PC-3 (cell line): ENCODE data around the gene UBAC1. TPM values are rescaled to one million over a fixed set of nuclear protein-coding genes. Genes with fewer than 3 reads are reported as not detected.

ENCODE experiments used
- ATAC-seq: fragments of 200-7000 bp; cut with Tn5 transposase; 2 replicates; pipeline ENCODE4 v1.9.1; 2020; ENCODE audit warnings: mild to moderate bottlenecking, moderate library complexity
- BruUV-seq: library from RNA; stranded (reverse); fragments of 400-500 nt; replicated peaks from 2 replicates; lab custom pipeline; 2021; lab: Mats Ljungman, UMichigan
- CTCF ChIA-PET: fragments of 300-600 bp; sonication (Branson Sonifier 250); formaldehyde crosslinking; loops from one replicate; lab custom pipeline; 2022; ENCODE audit warnings: antibody characterized with exemption; lab: Charles Lee
- POLR2A ChIA-PET: fragments of 300-600 bp; sonication (Branson Sonifier 250); formaldehyde crosslinking; loops from one replicate; lab custom pipeline; 2022; ENCODE audit warnings: antibody characterized with exemption; ENCODE audit not compliant: unreplicated experiment; lab: Charles Lee
- DNase-seq: peaks from one replicate; pipeline ENCODE4 v3.0.0-alpha.2; 2015
- H2AFZ ChIP-seq: fragments of 300-600 bp; sonication (generic); 2 replicates; pipeline ENCODE4 v1.6.0; 2016; ENCODE audit warnings: antibody characterized with exemption, low read length
- H3F3A ChIP-seq: fragments of 300-600 bp; sonication (generic); one replicate; pipeline ENCODE4 v1.6.0; 2017; ENCODE audit warnings: antibody characterized with exemption, low read length, control low read depth, mild to moderate bottlenecking; ENCODE audit not compliant: unreplicated experiment
- H3K27ac ChIP-seq: fragments of 300-600 bp; sonication (generic); 2 replicates; pipeline ENCODE4 v1.5.1; 2016; ENCODE audit warnings: mild to moderate bottlenecking, low read length
- H3K27me3 ChIP-seq: fragments of 300-600 bp; sonication (generic); 2 replicates; pipeline ENCODE4 v1.6.1; 2016; ENCODE audit warnings: low read length, mixed read lengths
- H3K36me3 ChIP-seq: fragments of 300-600 bp; sonication (generic); 2 replicates; pipeline ENCODE4 v1.6.1; 2016; ENCODE audit warnings: low read depth, mixed run types, low read length, mixed read lengths
- H3K4me1 ChIP-seq: fragments of 300-600 bp; sonication (generic); 2 replicates; pipeline ENCODE4 v1.5.1; 2016; ENCODE audit warnings: low read length; ENCODE audit not compliant: insufficient read depth
- H3K4me2 ChIP-seq: fragments of 300-600 bp; sonication (generic); 2 replicates; pipeline ENCODE4 v1.6.0; 2016; ENCODE audit warnings: low read length
- H3K4me3 ChIP-seq: fragments of 300-600 bp; sonication (generic); 2 replicates; pipeline ENCODE4 v1.5.1; 2016; ENCODE audit warnings: mild to moderate bottlenecking, low read length, mixed read lengths
- H3K79me2 ChIP-seq: fragments of 300-600 bp; sonication (generic); 2 replicates; pipeline ENCODE4 v1.6.1; 2017; ENCODE audit warnings: low read length, mixed read lengths
- H3K9ac ChIP-seq: fragments of 300-600 bp; sonication (generic); 2 replicates; pipeline ENCODE4 v1.6.0; 2016; ENCODE audit warnings: mild to moderate bottlenecking, low read length
- H3K9me2 ChIP-seq: fragments of 300-600 bp; sonication (generic); replicated peaks from 2 replicates; pipeline ENCODE4 v1.6.1; 2016; ENCODE audit warnings: mixed run types, low read length, mixed read lengths
- H3K9me3 ChIP-seq: fragments of 300-600 bp; sonication (generic); 2 replicates; pipeline ENCODE4 v1.6.1; 2016; ENCODE audit warnings: low read length, mixed read lengths
- H4K20me1 ChIP-seq: fragments of 300-600 bp; sonication (generic); 2 replicates; pipeline ENCODE4 v1.6.1; 2016; ENCODE audit warnings: low read length, mixed read lengths
- EZH2 ChIP-seq: fragments of 300-600 bp; sonication (generic); IDR thresholded peaks from one replicate; pipeline ENCODE4 v1.6.1; 2017; ENCODE audit warnings: antibody characterized with exemption, mild to moderate bottlenecking, low read length; ENCODE audit not compliant: unreplicated experiment
- EZH2phosphoT487 ChIP-seq: fragments of 300-600 bp; sonication (generic); IDR thresholded peaks from 2 replicates; pipeline ENCODE4 v1.6.1; 2018; ENCODE audit warnings: mild to moderate bottlenecking, antibody characterized with exemption, low read length, borderline replicate concordance
- intact Hi-C: fragments of 100-400 bp; cut with micrococcal nuclease; formaldehyde crosslinking; loops from 2 replicates; pipeline ENCODE4 v1.9.0; 2023
- total RNA-seq: library from RNA; depleted of rRNA; stranded (reverse); fragments of >200 nt; gene quantifications from 2 replicates; pipeline ENCODE4 v1.2.3, GENCODE V29; 2014
- TF ChIP-seq, protein P1 (sequence below): fragments of 300-600 bp; sonication (generic); conservative IDR thresholded peaks from 2 replicates; pipeline ENCODE4 v1.5.1; 2017; ENCODE audit warnings: antibody characterized with exemption, low read depth, mild to moderate bottlenecking, low read length

UBAC1 gene
- total RNA-seq, 1 experiment from 2014 or later = 77.3 TPM

DNA sequence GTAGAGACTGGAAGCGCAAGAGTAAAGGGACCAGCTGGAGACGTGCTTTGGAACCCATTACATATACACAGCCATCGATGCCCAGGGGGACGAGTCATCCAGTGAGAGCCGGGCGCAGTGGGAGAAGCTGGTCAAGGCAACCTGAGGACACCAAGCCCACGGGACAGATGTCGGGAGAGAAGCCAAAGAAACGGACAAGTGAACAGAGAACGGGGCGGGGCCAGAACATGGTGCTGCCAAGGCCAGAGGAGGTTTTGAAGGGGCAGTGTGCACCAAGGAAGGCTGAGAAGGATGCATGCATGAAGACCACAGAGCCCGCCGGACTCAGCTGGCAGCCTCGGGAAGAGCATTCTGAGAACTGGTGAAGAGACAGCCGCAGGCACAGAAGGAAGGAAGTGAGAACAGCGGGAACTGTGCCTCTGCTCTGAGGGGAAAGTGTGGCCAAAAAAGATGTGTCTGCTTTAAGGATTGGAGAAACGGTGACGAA lies 74.1 kb downstream of the UBAC1 start:
- ChIA-PET CTCF (no interaction called here), POLR2A (no interaction called here)
- no peak overlapping the region for H3K4me2 ChIP-seq
- ATAC-seq (no peak), DNase-seq (no peak)
- no peaks in the 10 kb centered on the region for H3K27me3 ChIP-seq
- no peak overlapping the region for H3K9ac ChIP-seq
- intact Hi-C loops = no loop called here
- H3K4me3 ChIP-seq = no peak overlapping the region
- H4K20me1 ChIP-seq = peaks cover 44% of the 10 kb centered on the region; the same call in 1 of the 2 replicates
- peaks cover 8% of the 10 kb centered on the region for H3K4me1 ChIP-seq
- peaks cover 93% of the 10 kb centered on the region for H3K79me2 ChIP-seq
- no peaks in the 10 kb centered on the region for H3K9me3 ChIP-seq
- no peaks in the 10 kb centered on the region for H3F3A ChIP-seq
- no peaks in the 10 kb centered on the region for H3K9me2 ChIP-seq
- no peaks in the 10 kb centered on the region for H3K36me3 ChIP-seq
- TF ChIP-seq, protein P1, sequence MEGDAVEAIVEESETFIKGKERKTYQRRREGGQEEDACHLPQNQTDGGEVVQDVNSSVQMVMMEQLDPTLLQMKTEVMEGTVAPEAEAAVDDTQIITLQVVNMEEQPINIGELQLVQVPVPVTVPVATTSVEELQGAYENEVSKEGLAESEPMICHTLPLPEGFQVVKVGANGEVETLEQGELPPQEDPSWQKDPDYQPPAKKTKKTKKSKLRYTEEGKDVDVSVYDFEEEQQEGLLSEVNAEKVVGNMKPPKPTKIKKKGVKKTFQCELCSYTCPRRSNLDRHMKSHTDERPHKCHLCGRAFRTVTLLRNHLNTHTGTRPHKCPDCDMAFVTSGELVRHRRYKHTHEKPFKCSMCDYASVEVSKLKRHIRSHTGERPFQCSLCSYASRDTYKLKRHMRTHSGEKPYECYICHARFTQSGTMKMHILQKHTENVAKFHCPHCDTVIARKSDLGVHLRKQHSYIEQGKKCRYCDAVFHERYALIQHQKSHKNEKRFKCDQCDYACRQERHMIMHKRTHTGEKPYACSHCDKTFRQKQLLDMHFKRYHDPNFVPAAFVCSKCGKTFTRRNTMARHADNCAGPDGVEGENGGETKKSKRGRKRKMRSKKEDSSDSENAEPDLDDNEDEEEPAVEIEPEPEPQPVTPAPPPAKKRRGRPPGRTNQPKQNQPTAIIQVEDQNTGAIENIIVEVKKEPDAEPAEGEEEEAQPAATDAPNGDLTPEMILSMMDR = no peak
- TF ChIP-seq EZH2 (no peak), EZH2phosphoT487 (no peak)
- no peak overlapping the region for H3K27ac ChIP-seq
- H2AFZ ChIP-seq = no peak overlapping the region
- BruUV-seq = no TSS peak

DNA sequence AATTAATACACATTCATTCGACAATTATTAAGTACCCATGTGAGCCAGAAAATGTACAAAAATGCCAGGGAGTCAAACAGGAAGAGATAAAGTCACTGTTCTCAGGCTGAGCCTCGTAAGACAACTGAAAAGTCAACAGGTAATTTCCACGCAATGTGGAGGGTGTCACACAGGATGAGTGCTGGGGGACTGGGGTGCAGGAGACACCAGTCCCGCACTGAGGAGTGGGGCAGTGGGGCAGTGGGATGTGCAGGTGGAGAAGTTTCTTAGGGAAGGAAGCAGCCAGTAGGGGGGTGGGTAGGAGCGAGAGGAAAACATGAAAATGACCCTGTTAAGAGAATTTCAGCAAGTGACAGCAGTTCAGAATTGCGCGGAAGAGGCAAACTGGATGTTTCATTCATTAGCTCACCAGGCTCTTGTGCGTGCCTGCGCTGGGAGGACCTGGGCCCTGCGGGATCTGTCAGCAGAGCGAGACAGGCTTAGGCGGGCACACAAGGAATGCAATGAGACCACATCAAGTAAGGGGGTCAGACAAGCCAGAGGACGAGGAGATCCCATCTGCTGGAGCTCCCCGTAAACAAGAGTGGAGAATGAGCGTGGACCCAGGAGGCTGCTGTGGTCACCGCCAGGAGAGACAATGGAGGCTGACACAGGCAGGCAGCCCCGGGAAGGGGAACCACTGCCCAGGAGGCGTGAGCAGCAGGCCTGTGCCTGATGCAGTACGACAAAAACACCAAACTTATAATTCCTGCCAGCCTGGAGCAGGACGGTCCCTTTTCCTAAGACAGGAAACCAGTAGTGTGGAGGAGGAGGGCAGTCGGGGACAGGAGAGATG lies 74.8 kb downstream of the UBAC1 start:
- CTCF ChIA-PET = no interaction called here
- POLR2A ChIA-PET = no interaction called here
- H3K4me3 ChIP-seq = no peak overlapping the region
- H3K79me2 ChIP-seq = peaks cover 86% of the 10 kb centered on the region
- TF ChIP-seq, protein P1 = no peak
- TF ChIP-seq EZH2phosphoT487 (no peak), EZH2 (no peak)
- DNase-seq = no peak
- intact Hi-C loops = no loop called here
- H3K4me1 ChIP-seq = peaks cover 8% of the 10 kb centered on the region
- H3F3A ChIP-seq = no peaks in the 10 kb centered on the region
- no peaks in the 10 kb centered on the region for H3K36me3 ChIP-seq
- ATAC-seq = no peak
- no TSS peak for BruUV-seq
- H2AFZ ChIP-seq = no peak overlapping the region
- H3K27ac ChIP-seq = no peak overlapping the region
- no peak overlapping the region for H3K9ac ChIP-seq
- H3K27me3 ChIP-seq = no peaks in the 10 kb centered on the region
- H3K9me3 ChIP-seq = no peaks in the 10 kb centered on the region
- peaks cover 37% of the 10 kb centered on the region; the same call in 1 of the 2 replicates for H4K20me1 ChIP-seq
- no peak overlapping the region for H3K4me2 ChIP-seq
- no peaks in the 10 kb centered on the region for H3K9me2 ChIP-seq
